ENCODE results near the gene WDR5.

The WDR5 gene

DNA sequence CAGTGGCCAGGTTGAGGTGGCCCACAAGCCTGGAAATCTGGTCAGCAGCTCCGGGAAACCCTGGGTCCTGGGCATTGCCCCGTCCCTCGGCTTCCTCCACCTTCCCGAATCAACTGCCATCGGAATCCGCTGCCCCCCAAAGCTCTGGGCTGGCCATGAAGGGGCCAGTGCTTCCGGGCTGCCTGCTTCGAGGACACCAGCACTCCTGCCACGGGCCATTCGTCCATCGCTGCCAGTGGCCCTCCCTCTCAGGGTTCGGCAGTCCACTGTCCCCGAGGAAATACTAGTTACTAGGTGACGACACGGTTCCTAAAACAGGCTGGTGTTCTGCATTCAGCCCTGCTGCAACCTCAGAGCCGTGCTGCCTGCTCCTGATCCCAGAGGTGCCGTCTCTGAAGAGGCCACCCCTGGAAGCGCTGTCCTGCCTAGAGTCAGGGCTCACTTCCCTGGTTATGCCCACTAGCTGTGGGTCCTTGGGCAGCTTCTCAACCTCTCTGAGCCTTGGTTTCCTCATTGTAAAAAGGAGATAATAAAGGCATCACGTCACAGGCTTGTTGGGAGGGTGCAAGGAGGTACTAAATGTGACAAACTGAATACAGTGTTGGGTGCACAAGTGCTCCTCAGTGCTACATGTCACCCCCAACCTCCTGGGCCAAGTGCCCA is 3.5 kb upstream of the WDR5 start:
- no peak for DNase-seq (ENCODE audit: low read depth)

DNA sequence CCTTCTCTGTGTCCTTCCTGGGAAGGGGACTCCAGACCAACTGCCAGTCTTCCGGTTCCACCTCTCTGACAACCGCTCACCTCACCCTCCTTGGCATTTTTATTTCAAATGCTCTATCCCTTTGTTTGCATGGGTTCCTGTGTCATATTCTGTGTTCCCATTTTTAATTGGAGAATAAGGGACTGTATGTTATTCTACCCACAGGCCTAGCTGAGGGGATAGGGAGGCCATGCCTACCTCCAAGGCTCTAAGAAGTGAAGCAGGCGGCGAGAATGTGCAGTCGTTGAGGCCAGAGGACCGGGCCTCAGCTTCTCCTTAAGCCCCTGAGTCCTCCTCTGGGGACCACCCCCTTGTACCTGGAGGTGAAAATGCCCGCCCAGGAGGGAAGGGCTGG is 936 bp upstream of the WDR5 start:
- DNase-seq (ENCODE audit: low read depth) = no peak

DNA sequence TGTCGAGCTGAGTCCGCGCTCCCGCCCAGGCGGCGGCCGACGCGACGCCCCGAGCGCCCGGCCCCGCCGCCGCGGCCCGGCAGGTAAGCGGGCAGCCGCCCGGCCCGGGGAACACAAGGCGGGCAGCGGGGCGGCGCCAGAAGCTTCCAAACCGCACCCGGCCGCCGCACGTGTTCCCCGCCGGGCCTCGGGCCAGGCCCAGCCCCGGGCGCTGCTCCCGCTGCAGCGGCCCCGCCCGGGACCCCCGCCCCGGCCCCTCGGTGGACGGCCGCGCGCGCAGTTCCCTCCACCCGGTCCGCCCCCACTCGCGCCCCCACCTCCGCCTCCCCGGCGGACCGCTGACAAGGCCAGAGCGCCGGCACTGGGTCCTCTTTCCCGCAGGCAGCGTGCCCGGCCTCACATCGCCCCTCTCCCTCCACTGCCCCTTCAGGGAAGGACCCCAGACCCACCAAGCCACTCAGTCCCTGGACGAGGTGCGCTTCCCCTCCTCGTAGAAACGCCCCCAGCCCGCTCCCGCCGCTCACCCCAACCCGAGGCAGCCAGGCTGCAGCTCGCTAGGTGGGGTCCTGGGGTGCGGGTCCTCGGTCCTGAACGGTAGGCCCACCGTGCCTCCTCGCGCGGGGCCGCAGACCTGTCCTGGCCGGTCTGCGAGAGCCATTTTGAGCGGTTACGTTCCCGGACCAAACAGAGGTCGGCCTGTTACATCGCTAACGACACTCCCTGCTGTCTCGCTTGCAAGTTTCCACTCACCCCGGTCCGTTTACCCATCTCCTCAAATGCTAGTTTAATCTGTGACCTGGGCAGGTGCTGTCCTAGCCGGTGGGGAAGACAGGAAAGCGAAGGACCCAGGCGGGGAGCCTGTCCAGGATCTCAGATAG is 475 bp downstream of the WDR5 start:
- DNase-seq (ENCODE audit: low read depth) = no peak

- no peak for DNase-seq (ENCODE audit: low read depth)
Observed at GRCh38 chr9:134136996-134137299, 1.1 kb downstream of the WDR5 start.

DNA sequence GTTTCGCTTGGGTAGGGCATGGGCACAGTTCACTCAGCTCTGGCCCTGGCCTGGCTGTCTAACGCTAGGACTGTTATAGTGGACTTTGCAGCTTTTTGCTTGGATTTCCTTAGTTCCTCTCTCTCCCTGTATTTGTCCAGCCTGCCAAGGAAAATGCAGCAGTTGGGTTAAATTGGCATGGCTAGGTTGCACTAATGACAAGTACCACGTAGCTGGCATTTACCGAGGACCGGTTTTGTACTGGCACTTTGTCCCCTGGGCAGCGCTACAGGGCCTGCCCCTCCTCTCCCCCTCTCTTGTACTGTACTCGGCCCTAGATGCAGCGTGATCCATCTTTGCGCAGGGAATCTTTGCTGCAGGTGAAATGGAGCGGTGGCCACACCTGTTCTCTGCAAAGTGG is 2.4 kb downstream of the WDR5 start:
- DNase-seq (ENCODE audit: low read depth) = no peak

DNA sequence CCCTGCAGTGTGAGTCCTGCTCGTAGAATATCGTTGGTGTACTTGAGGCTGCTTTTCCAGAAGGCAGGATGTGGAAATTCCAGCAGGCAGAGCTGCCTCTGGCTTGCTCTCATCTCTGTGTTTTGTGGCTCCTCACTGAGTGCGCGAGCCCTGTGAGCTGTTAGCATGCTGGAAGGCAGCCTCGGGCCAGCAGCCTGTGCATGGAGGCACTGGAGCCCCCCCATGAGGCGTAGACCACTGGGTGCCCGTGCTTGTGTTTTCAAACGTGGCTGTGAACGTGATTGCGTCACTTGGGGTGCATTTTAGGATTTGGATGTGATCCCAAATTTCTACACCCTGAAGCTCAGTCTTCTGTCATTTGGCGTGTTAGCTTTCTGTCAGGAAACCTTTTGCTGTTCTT is 3.2 kb downstream of the WDR5 start:
- no peak for DNase-seq (ENCODE audit: low read depth)

DNA sequence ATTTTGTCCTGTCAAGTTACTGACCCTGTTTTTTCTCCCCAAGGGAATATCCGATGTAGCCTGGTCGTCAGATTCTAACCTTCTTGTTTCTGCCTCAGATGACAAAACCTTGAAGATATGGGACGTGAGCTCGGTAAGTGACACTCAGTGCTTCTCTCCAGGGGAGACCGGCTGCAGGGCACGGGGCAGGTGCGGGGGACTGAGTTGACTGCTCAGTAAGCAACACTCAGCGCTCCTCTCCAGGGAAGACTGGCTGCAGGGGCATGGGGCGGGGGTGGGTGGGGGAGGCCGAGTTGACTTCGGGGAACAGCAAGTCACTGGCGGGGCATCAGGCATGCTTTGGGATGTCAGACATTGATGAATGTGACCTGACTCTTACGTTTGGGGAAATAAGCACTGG is 6.0 kb downstream of the WDR5 start:
- DNase-seq (ENCODE audit: low read depth) = no peak

DNA sequence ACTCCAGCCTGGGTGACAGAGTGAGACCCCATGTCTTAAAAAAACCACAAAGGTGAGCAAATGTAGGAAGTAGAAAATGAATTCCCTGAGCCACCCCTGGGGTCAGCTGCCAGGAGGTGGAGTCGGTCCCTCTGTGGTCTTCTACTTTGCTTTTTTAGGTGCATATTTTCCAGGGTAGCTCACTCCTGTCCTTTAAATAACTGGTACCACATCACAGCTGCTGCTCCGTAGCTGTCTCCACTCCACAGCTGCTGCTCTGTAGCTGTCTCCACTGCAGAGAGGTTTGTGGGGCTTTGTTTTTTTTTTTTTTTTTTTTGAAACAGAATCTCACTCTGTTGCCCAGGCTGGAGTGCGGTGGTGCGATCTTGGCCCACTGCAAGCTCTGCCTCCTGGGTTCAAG is 8.9 kb downstream of the WDR5 start:
- DNase-seq (ENCODE audit: low read depth) = no peak

GRCh38 chr9:134145262-134145661 is 9.4 kb downstream of the WDR5 start:
- DNase-seq (ENCODE audit: low read depth) = no peak

- no peak for DNase-seq (ENCODE audit: low read depth)
Observed at GRCh38 chr9:134146774-134147493, 11.1 kb downstream of the WDR5 start.

DNA sequence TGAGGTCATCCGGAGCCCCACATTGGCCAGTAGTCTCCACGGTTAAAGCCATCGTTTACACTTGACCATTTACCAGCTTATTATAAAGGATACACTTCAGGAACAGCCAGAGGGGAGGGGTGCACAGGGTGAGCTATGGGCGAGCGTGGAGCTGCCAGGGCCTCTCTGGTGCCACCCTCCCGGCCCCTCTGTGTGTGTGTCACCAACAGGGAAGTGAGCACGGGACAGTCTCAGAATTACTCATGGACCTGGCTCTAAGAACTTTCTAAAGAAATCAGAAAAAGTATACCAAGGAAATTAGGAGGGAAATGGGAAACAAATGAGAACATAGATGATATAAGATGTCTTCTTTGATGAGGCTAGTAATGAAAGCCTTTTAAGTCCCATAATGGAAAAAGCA is 13.5 kb downstream of the WDR5 start:
- DNase-seq (ENCODE audit: low read depth) = no peak

- DNase-seq (ENCODE audit: low read depth) = no peak
Observed at GRCh38 chr9:134150557-134151214, 14.8 kb downstream of the WDR5 start.

DNA sequence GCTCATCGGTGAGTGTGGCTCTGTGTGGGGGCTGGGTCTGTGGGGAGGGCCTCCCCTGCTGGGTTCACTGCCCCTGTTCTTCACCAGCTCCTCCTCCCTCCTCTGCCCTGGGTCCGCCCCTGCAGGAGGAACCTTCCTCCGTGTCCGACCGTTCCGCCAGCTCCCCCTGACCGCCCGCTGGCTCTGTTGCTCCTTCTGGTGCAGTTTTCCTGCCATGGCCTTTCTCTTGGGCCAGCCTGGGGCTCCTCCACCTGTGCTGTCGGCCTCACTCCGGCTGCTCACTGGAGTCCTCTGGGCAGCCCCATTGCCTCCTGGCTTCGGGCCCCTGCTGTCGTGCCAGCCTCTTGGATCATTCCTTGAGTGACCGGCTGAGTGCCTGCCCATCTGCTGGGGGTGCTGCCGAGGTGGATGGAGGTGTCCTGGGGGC is 16.2 kb downstream of the WDR5 start:
- no peak for DNase-seq (ENCODE audit: low read depth)

DNA sequence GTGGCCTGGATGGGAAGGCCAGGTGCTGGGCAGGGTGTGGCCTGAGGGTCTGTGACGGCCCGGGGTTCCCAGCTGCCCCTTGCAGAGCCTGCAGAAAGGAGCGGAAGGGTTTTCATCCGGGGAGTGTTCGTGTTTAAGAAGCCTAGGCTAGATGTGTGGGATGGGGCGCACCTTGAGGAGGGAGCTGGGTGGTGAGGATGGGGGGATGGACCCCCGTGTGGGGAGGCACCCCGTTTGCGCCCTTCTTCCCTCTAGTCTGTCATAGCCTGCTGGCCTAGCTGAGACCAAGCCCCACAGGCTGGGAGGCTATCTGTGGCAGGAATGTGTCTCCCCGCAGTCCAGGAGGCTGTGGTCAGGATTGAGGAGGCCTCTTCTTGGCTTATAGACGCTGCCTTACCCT is 16.6 kb downstream of the WDR5 start:
- DNase-seq (ENCODE audit: low read depth) = no peak

DNA sequence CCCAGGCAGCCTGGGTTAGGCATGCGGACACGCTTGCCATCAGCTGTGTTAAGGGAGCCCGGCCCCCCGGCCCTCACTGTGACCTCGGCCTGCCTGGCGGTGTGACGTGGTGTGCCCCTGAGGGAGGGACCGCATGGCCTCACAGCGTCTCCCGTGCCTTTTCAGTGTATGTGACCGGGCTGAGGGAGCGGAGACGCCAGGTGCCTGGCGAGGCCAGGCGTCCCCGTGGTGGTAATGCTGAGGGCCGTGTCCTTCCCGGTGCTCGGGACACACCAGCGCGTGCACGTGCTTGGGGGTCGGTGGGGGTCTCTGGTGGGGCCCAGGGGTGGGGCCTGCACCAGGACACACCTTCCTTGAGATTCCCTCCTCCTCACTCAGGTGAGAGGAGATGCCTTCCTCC is 17.6 kb downstream of the WDR5 start:
- no peak for DNase-seq (ENCODE audit: low read depth)

DNA sequence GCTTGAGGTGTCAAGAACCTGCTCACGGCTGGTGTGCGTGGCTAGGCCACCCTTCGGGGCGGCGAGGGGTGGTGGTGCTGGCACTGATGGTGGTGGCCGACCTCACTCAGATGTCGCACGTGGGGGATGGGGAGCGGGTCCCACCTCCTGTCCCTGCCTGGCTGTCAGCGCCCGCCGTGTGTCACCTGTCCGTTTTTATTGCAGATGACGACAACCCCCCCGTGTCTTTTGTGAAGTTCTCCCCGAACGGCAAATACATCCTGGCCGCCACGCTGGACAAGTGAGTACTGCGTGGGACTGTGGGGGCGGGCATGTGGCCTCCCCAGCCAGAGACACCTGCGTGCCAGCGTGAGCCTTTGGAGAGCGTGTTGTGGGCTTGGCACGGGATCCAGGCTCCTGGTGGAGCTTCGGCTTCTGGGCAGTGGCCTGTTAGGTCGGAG is 18.4 kb downstream of the WDR5 start:
- no peak for DNase-seq (ENCODE audit: low read depth)

GRCh38 chr9:134155812-134156377 is 20.0 kb downstream of the WDR5 start:
- no peak for DNase-seq (ENCODE audit: low read depth)

GRCh38 chr9:134156564-134157377 is 20.9 kb downstream of the WDR5 start:
- DNase-seq (ENCODE audit: low read depth) = no peak

GRCh38 chr9:134157378-134157885 is 21.6 kb downstream of the WDR5 start:
- DNase-seq (ENCODE audit: low read depth) = no peak

- no peak for DNase-seq (ENCODE audit: low read depth)
Observed at GRCh38 chr9:134158242-134158641, 22.4 kb downstream of the WDR5 start.

DNA sequence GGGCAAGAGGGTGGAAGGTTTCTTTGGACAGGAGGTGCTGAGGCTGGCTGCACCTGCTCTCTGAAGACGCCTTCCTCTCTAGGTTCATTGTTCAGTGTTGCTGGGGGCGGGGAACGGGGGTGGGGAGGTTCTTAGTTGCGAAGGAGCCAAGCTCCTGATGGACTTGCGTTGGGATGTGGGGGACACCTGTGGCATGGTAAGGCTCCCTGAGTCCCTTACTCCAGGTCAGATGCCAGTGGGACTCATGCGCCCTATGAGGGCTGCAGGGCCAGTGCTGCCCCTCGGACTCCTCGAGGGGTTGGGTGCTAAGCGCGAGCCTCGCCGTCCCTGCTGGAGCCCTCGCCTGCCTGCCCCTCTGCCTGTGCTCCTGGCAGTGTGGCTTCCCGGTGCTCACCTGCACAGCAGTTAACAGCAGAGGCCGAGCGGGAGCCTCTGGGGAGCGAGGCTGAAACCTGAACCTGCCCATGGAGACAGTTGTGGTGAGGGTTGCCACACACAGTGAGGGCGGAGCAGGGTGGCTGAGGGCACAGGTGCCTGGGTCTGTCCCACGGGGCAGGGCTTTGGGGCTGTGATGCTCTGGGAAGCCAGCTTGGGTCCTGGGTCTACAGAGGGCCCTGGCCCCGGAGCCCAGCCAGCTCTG is 23.0 kb downstream of the WDR5 start:
- DNase-seq (ENCODE audit: low read depth) = no peak
